Nephron (organoid): ENCODE results near the gene SELENOM.

ENCODE experiments used
- H3K27ac Mint-ChIP-seq, 3 experiments: 2 replicates each; pipeline ENCODE4 v1.8.0; 2020; ENCODE audit warnings: mixed read lengths in 3 of 3, mild to moderate bottlenecking in 2 of 3, moderate library complexity in 1 of 3
- H3K27me3 Mint-ChIP-seq: 2 replicates; pipeline ENCODE4 v1.8.0; 2021; ENCODE audit warnings: low read depth, mild to moderate bottlenecking, moderate library complexity, mixed read lengths
- H3K36me3 Mint-ChIP-seq: 2 replicates; pipeline ENCODE4 v1.8.0; 2020; ENCODE audit warnings: low read depth, mixed read lengths
- H3K4me1 Mint-ChIP-seq: 2 replicates; pipeline ENCODE4 v1.8.0; 2020; ENCODE audit warnings: mixed read lengths
- H3K4me3 Mint-ChIP-seq, 3 experiments: 2 replicates each; pipeline ENCODE4 v1.8.0; 2020; ENCODE audit warnings: mild to moderate bottlenecking in 3 of 3, mixed read lengths in 3 of 3, moderate library complexity in 2 of 3
- H3K9me3 Mint-ChIP-seq: 2 replicates; pipeline ENCODE4 v1.8.0; 2020; ENCODE audit warnings: mixed read lengths
- TF ChIP-seq, protein P1 (sequence below), 3 experiments: fragments of 200-600 bp; sonication (generic); IDR thresholded peaks; one replicate each; pipeline ENCODE4 v1.5.0; 2021; ENCODE audit warnings: antibody characterized with exemption in 3 of 3; ENCODE audit not compliant: unreplicated experiment in 3 of 3

Gene SELENOM

DNA sequence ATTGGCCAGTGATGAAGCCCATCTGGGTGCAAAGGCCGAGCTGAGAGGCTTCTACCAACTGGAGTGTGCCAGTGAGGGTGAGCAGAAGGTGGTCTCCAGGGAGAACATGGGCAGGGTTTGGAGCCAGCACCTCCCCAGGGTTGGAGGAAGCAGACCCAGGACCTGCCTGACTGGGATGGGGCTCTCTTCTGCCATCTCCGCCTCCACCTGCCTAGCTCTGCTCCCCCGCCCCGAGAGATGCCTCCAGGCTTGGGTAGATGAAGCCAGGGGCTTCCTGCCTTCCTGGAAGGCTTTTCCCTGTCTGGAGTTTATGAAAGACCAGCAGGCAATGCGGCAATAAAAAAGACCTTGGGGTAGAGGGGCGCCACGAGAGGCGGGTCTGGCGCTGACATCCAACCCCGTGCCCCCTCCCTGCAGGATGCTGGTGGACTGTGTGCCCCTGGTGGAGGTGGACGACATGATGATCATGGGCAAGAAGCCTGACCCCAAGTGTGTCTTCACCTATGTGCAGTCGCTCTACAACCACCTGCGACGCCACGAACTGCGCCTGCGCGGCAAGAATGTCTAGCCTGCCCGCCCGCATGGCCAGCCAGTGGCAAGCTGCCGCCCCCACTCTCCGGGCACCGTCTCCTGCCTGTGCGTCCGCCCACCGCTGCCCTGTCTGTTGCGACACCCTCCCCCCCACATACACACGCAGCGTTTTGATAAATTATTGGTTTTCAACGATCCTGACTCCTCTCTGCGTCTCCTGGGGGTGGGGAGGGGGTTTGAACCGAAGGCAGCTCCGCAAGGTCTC, 3.3 kb downstream of the SELENOM start:
- H3K9me3 Mint-ChIP-seq = no peaks in the 10 kb centered on the region
- TF ChIP-seq, protein P1, sequence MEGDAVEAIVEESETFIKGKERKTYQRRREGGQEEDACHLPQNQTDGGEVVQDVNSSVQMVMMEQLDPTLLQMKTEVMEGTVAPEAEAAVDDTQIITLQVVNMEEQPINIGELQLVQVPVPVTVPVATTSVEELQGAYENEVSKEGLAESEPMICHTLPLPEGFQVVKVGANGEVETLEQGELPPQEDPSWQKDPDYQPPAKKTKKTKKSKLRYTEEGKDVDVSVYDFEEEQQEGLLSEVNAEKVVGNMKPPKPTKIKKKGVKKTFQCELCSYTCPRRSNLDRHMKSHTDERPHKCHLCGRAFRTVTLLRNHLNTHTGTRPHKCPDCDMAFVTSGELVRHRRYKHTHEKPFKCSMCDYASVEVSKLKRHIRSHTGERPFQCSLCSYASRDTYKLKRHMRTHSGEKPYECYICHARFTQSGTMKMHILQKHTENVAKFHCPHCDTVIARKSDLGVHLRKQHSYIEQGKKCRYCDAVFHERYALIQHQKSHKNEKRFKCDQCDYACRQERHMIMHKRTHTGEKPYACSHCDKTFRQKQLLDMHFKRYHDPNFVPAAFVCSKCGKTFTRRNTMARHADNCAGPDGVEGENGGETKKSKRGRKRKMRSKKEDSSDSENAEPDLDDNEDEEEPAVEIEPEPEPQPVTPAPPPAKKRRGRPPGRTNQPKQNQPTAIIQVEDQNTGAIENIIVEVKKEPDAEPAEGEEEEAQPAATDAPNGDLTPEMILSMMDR (IDR thresholded peaks at IDR 0.05; ENCODE audit: unreplicated experiment in 3 of 3) = no peak
- no peak overlapping the region for H3K27ac Mint-ChIP-seq
- peaks cover 6% of the 10 kb centered on the region for H3K4me1 Mint-ChIP-seq
- H3K4me3 Mint-ChIP-seq = peak overlapping the region in 2 of 3 experiments; percentile 25 to 50
- H3K27me3 Mint-ChIP-seq = peaks cover 4% of the 10 kb centered on the region
- H3K36me3 Mint-ChIP-seq = peaks cover 16% of the 10 kb centered on the region

DNA sequence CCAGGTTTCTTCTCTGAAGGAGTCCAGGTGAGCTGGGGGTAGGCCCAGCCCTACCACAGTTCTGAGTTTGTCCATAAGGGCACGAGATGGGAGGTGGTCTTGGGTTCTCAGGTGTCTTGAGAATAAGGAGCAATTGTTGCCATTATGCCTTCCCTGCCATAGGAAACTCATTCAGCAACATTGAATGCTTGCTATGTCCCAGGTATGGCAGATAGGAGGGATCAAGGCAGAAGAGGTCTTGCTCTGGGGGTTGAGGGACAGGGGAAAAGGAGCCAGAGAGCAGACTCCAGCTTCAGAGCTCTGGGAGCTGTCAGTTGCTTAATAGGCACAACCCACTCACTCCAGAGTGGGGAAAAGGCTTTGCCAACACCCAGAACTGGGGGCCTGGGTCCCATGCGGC, 4.3 kb downstream of the SELENOM start:
- Mint-ChIP-seq H3K36me3 (peaks cover 16% of the 10 kb centered on the region), H3K9me3 (no peaks in the 10 kb centered on the region), H3K27ac (no peak overlapping the region), H3K4me3 (no peak overlapping the region), H3K4me1 (peaks cover 6% of the 10 kb centered on the region), H3K27me3 (peaks cover 4% of the 10 kb centered on the region)
- TF ChIP-seq, protein P1 (IDR thresholded peaks at IDR 0.05; ENCODE audit: unreplicated experiment in 3 of 3) = no peak

DNA sequence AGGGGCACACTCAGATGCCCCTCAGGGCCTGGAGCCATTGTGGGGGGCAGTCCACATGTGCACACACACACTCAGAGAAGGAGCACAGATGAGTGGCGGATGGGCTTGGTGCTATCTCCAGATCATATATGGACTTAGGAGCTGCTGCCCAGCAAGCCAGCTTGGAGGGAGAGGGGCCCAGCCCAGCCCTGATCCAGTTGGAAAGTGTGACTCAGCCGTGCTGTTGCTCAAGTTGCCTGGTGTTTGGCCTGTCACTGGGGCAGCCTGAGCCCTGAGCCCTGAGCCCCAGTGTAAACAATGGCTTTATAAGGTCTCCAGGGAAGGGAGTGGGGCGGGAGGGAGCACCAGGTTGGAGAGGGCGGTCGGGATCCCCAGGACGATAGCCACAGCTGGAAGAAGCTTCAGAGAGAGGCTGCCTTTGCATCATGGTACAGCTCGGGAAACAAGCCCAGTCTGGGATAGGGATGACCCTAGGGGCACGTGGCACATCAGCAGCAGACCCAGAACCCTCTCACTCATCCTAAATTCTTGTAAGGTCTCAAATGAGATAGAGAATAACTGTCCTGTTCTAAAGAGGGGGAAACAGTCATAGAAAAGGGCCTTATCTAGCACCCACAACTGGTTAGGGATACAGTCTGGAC, 4.8 kb downstream of the SELENOM start:
- H3K9me3 Mint-ChIP-seq = no peaks in the 10 kb centered on the region
- peaks cover 22% of the 10 kb centered on the region for H3K36me3 Mint-ChIP-seq
- no peak overlapping the region for H3K4me3 Mint-ChIP-seq
- H3K27me3 Mint-ChIP-seq = peaks cover 4% of the 10 kb centered on the region
- no peak overlapping the region for H3K27ac Mint-ChIP-seq
- H3K4me1 Mint-ChIP-seq = peaks cover 1% of the 10 kb centered on the region
- TF ChIP-seq, protein P1 (IDR thresholded peaks at IDR 0.05; ENCODE audit: unreplicated experiment in 3 of 3) = no peak

DNA sequence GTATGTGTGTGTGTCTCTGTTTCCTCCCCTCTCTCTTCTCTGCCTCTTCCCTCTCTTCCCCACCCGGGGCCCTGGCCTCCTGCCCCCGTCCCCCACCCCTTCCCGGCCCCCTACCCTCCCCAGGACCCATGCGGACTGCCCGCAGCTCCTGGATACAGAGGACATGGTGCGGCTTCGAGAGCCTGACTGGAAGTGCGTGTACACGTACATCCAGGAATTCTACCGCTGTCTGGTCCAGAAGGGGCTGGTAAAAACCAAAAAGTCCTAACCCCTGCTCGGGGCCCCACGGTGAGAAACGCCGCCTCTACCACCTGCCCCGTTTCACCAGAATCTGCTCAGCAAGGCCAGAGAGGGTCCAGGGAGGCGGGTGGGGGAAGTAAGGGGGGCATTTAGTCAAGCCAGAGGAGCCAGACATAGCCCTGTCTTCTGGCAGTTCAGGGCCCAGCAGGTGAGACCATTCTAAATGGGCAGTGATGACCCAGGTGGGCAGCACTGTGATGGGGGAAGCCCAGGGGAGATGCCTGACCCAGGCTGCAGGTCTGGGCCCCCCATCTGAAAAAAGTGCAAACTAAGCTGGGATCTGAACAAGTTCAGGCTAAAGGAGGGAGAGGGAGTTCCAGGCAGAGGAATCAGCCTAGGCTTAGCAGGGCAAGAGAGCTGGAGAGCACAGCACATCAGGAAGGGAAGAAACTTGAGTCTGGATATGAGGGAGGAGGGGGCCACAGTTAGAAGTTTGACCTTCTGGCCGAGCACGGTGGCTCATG, 6.4 kb downstream of the SELENOM start:
- Mint-ChIP-seq H3K4me1 (peaks cover 11% of the 10 kb centered on the region), H3K9me3 (no peaks in the 10 kb centered on the region), H3K27ac (no peak overlapping the region), H3K4me3 (no peak overlapping the region), H3K36me3 (peaks cover 33% of the 10 kb centered on the region), H3K27me3 (peaks cover under 1% of the 10 kb centered on the region)
- TF ChIP-seq, protein P1 (IDR thresholded peaks at IDR 0.05; ENCODE audit: unreplicated experiment in 3 of 3) = no peak

DNA sequence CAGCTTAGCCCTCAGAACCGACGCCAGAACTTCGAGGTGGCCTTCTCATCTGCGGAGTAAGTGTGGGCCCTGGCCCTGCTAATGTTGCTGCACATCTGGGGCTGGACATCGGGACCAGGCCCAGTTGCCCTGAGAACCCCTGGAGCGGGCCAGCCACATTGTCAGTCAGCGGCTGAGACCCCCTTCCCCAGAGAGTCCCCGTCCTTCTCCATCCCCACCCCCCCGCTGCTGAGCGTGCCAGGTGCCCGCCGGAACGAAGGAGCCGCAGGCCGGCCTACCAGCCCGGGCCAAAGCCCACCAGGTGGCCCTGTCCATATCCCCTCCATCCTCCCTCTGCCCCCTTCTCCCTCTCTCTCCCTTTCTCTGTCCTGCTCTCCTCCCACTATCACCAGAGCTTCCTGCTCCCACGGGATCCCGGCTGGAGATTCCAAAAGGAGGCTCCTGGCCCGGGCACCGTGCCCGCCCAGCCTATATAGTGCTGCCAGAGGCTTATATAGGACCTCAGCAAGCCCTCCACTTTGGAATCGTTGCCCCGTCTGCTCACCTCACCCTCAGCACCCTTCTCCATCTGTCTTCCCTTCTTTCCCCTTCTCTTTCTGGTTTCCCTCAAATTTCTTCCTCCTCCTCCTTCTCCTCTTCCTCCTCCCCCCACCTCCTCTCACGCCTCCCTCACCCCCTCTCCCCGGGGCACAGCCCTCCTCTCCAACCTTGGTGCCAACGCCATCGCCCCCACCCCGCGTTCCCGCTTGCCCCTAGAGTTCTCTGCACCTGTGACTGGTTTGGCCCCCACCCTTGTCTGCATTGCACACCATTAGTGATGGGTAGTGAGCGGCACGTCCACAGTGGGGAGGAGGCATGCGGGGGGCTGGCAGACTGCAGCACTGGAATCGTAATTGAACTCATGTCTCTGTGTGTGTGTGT, 7.3 kb downstream of the SELENOM start:
- Mint-ChIP-seq H3K9me3 (no peaks in the 10 kb centered on the region), H3K4me1 (peaks cover 18% of the 10 kb centered on the region)

More for the DNA sequence above, 7.3 kb downstream of the SELENOM start:
- no peak overlapping the region for H3K27ac Mint-ChIP-seq
- TF ChIP-seq, protein P1 (IDR thresholded peaks at IDR 0.05; ENCODE audit: unreplicated experiment in 3 of 3) = no peak
- H3K4me3 Mint-ChIP-seq = no peak overlapping the region
- peaks cover 40% of the 10 kb centered on the region for H3K36me3 Mint-ChIP-seq
- no peaks in the 10 kb centered on the region for H3K27me3 Mint-ChIP-seq
